UCSD-AML1 (cell line): Measurements from ENCODE around the gene SKOR1.

Source experiments
- DNase-seq: peaks from one replicate; lab custom pipeline; 2025; ENCODE audit not compliant: unreplicated experiment; lab: John Stamatoyannopoulos, UW

SKOR1 gene

DNA sequence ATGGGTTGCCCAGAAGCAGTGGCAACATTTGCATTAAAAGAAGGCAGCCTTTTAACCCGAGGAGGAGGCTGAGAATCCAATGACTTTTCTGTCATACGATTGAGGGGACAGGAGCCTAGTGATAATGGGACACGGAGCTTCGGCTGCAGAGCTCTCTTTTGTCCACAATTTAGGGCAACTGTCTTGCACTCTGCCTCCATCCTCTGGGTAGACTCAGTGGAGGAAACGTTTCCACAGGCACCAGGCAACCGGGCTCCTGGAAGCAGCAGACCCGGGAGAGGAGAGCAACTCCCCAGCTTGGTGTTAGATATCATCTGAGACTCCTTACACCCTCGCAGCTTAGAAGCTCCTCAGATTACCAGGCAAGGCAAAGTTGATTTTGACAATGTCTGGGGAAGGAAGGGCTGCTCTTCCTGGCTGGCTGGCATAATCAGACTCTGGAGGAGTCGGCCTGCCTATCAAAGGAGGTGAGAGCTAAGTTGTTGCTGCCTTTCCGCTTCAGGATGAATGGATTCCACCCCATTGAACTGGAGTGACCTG is 58.0 kb downstream of the SKOR1 start:
- DNase-seq, result no peak

- no peak for DNase-seq
These were observed 58.7 kb downstream of the SKOR1 start for GRCh38 chr15:67884009-67884408.
